CD4-positive, CD25-positive, alpha-beta regulatory T cell (primary cell): Measurements from ENCODE around the gene MCCC2. TPM values are rescaled to one million over a fixed set of nuclear protein-coding genes. Genes with fewer than 3 reads are reported as not detected.
"Not testable (repeated sequence)": the region's sequence is repeated elsewhere in the genome, so short reads cannot be mapped to it uniquely, and the experiment has no call there.

Experiments used
- ATAC-seq, 2 donors: fragments of 150-1000 bp; cut with Tn5 transposase; one replicate each; pipeline ENCODE4 v1.10.0; 2021; ENCODE audit warnings: low read depth in 2 of 2, moderate number of reproducible peaks in 2 of 2, moderate library complexity in 1 of 2
- DNase-seq, 3 donors: peaks; one replicate each; pipeline versions ENCODE4 v3.0.0 to v3.0.0-alpha.2; 2012 to 2022; ENCODE audit warnings: mixed read lengths in 1 of 3
- H3K27ac ChIP-seq: one replicate; pipeline ENCODE4 v1.7.0; 2013; ENCODE audit warnings: mild to moderate bottlenecking, low read length; ENCODE audit not compliant: insufficient read depth, poor library complexity, severe bottlenecking
- H3K27me3 ChIP-seq: one replicate; pipeline ENCODE4 v1.7.0; 2013; ENCODE audit warnings: low read length; ENCODE audit not compliant: control insufficient read depth, insufficient read depth
- H3K36me3 ChIP-seq: one replicate; pipeline ENCODE4 v1.7.0; 2013; ENCODE audit warnings: mild to moderate bottlenecking, low read length, moderate library complexity; ENCODE audit not compliant: control insufficient read depth, insufficient read depth
- H3K4me1 ChIP-seq: 2 replicates; pipeline ENCODE4 v1.7.0; 2013; ENCODE audit warnings: mild to moderate bottlenecking, low read length; ENCODE audit not compliant: insufficient read depth, control insufficient read depth, poor library complexity, severe bottlenecking
- H3K4me3 ChIP-seq: one replicate; pipeline ENCODE4 v1.7.0; 2013; ENCODE audit warnings: low read depth, mild to moderate bottlenecking, low read length, moderate library complexity
- H3K9me3 ChIP-seq, 2 experiments: 1 replicate in 1 of 2; 2 replicates in 1 of 2; pipeline ENCODE4 v1.7.0; 2013; ENCODE audit warnings: low read length in 2 of 2, mild to moderate bottlenecking in 1 of 2, moderate library complexity in 1 of 2; ENCODE audit not compliant: control insufficient read depth in 2 of 2
- H3K27ac Mint-ChIP-seq, 3 donors: one replicate each; pipeline ENCODE4 v1.8.0; 2020 to 2022; ENCODE audit warnings: mild to moderate bottlenecking in 3 of 3, mixed read lengths in 3 of 3, moderate library complexity in 2 of 3
- H3K27me3 Mint-ChIP-seq: one replicate; pipeline ENCODE4 v1.8.0; 2022; ENCODE audit warnings: mild to moderate bottlenecking, mixed read lengths
- H3K36me3 Mint-ChIP-seq: one replicate; pipeline ENCODE4 v1.8.0; 2020; ENCODE audit warnings: mixed read lengths
- H3K4me1 Mint-ChIP-seq, 4 donors: one replicate each; pipeline ENCODE4 v1.8.0; 2020 to 2022; ENCODE audit warnings: mixed read lengths in 4 of 4, mild to moderate bottlenecking in 1 of 4
- H3K4me3 Mint-ChIP-seq, 4 donors: one replicate each; pipeline ENCODE4 v1.8.0; 2020 to 2022; ENCODE audit warnings: mild to moderate bottlenecking in 4 of 4, mixed read lengths in 4 of 4, moderate library complexity in 3 of 4
- H3K9me3 Mint-ChIP-seq, 7 donors: one replicate each; pipeline ENCODE4 v1.8.0; 2020 to 2022; ENCODE audit warnings: mixed read lengths in 7 of 7, mild to moderate bottlenecking in 3 of 7, moderate library complexity in 2 of 7
- polyA plus RNA-seq, 4 donors: library from polyadenylated mRNA; unstranded; fragments of 300-500 nt; fragmentation: Illumina TruSeq; gene quantifications; one replicate each; pipeline ENCODE4 v1.2.3, GENCODE V29; 2021
- total RNA-seq: library from RNA; stranded (reverse); gene quantifications from one replicate; pipeline ENCODE4 v1.2.3, GENCODE V29; 2022

MCCC2 gene
- total RNA-seq (30.9 TPM), polyA plus RNA-seq (10 to 100 TPM; 26.7 to 45.8 (median 30.7) TPM)

GRCh38 chr5:71586941-71587765 lies at the start of gene MCCC2:
Gene MCCC2, plus strand, starts transcription at chr5:71587340. Its CDS starts 86 bp downstream, at chr5:71587426.
- peaks cover 42% of the 10 kb centered on the region for H3K4me1 ChIP-seq
- peak within 1 kb of the TSS; percentile 87 to 98 (median 96) for H3K4me3 Mint-ChIP-seq
- H3K9me3 ChIP-seq = no peaks in the 10 kb centered on the region
- H3K27ac Mint-ChIP-seq = peak within 1 kb of the TSS; percentile 95 to 99 (median 99)
- H3K4me1 Mint-ChIP-seq = peaks cover 15 to 49% (median 30%) of the 10 kb centered on the region in 4 donors
- H3K36me3 Mint-ChIP-seq = peaks cover 10% of the 10 kb centered on the region
- H3K27me3 Mint-ChIP-seq = no peaks in the 10 kb centered on the region
- H3K27ac ChIP-seq = peak within 1 kb of the TSS; percentile 92
- ATAC-seq (peak; percentile 100), DNase-seq (peak; percentile 93 to 98 (median 95))
- no peaks in the 10 kb centered on the region for H3K27me3 ChIP-seq
- H3K36me3 ChIP-seq = no peaks in the 10 kb centered on the region
- no peaks in the 10 kb centered on the region for H3K9me3 Mint-ChIP-seq
- H3K4me3 ChIP-seq = peak within 1 kb of the TSS; percentile 98

- H3K27ac Mint-ChIP-seq = peak overlapping the region in 2 of 3 donors; percentile 54
Measured at GRCh38 chr5:71537687-71538086, 49.5 kb upstream of the MCCC2 start.

GRCh38 chr5:71550885-71551284 lies 36.3 kb upstream of the MCCC2 start:
- H3K36me3 Mint-ChIP-seq = peaks cover 42% of the 10 kb centered on the region
- not testable (repeated sequence) for H3K4me3 Mint-ChIP-seq, H3K9me3 ChIP-seq, DNase-seq, H3K27ac Mint-ChIP-seq, H3K4me1 ChIP-seq, H3K4me3 ChIP-seq, H3K9me3 Mint-ChIP-seq, H3K27ac ChIP-seq, ATAC-seq, H3K27me3 ChIP-seq, H3K27me3 Mint-ChIP-seq
- peaks cover 0 to 14% (median 8%) of the 10 kb centered on the region in 4 donors for H3K4me1 Mint-ChIP-seq
- H3K36me3 ChIP-seq = peaks cover 69% of the 10 kb centered on the region

More at GRCh38 chr5:71537687-71538086, 49.5 kb upstream of the MCCC2 start:
- Histone ChIP-seq H3K4me3 (no peak overlapping the region), H3K36me3 (peaks cover 42% of the 10 kb centered on the region), H3K9me3 (no peaks in the 10 kb centered on the region), H3K27ac (no peak overlapping the region), H3K4me1 (no peaks in the 10 kb centered on the region), H3K27me3 (no peaks in the 10 kb centered on the region)
- no peak for ATAC-seq
- H3K27me3 Mint-ChIP-seq = no peaks in the 10 kb centered on the region
- H3K4me1 Mint-ChIP-seq = peaks cover 16 to 22% (median 18%) of the 10 kb centered on the region in 4 donors
- peaks cover 53% of the 10 kb centered on the region for H3K36me3 Mint-ChIP-seq
- H3K9me3 Mint-ChIP-seq = no peaks in the 10 kb centered on the region
- DNase-seq = no peak
- H3K4me3 Mint-ChIP-seq = no peak overlapping the region

GRCh38 chr5:71551582-71551981 lies 35.6 kb upstream of the MCCC2 start:
- not testable (repeated sequence) for H3K27ac ChIP-seq, H3K27ac Mint-ChIP-seq, H3K4me1 ChIP-seq, H3K27me3 Mint-ChIP-seq, DNase-seq, H3K4me3 Mint-ChIP-seq, H3K9me3 Mint-ChIP-seq, H3K4me3 ChIP-seq, H3K9me3 ChIP-seq, H3K27me3 ChIP-seq, ATAC-seq
- Mint-ChIP-seq H3K36me3 (peaks cover 42% of the 10 kb centered on the region), H3K4me1 (peaks cover 0 to 14% (median 8%) of the 10 kb centered on the region in 4 donors)
- H3K36me3 ChIP-seq = peaks cover 66% of the 10 kb centered on the region

- not testable (repeated sequence) for DNase-seq, ATAC-seq, H3K27ac ChIP-seq, H3K27me3 Mint-ChIP-seq, H3K4me3 ChIP-seq, H3K27me3 ChIP-seq, H3K27ac Mint-ChIP-seq, H3K4me1 ChIP-seq, H3K4me3 Mint-ChIP-seq, H3K9me3 ChIP-seq, H3K9me3 Mint-ChIP-seq
- peaks cover 40% of the 10 kb centered on the region for H3K36me3 Mint-ChIP-seq
- peaks cover 0 to 14% (median 8%) of the 10 kb centered on the region in 4 donors for H3K4me1 Mint-ChIP-seq
- H3K36me3 ChIP-seq = peaks cover 67% of the 10 kb centered on the region
Measured at GRCh38 chr5:71552026-71552749, 35.0 kb upstream of the MCCC2 start.

GRCh38 chr5:71563161-71563560 lies 24.0 kb upstream of the MCCC2 start:
- Mint-ChIP-seq H3K4me1 (peaks cover 0 to 5% (median 0%) of the 10 kb centered on the region in 4 donors), H3K9me3 (no peaks in the 10 kb centered on the region), H3K4me3 (no peak overlapping the region), H3K36me3 (peaks cover 11% of the 10 kb centered on the region), H3K27me3 (no peaks in the 10 kb centered on the region), H3K27ac (peak overlapping the region in 1 of 3 donors; percentile 31)
- no peaks in the 10 kb centered on the region for H3K4me1 ChIP-seq
- DNase-seq (no peak), ATAC-seq (no peak)
- H3K27me3 ChIP-seq = no peaks in the 10 kb centered on the region
- H3K27ac ChIP-seq = no peak overlapping the region
- no peaks in the 10 kb centered on the region for H3K9me3 ChIP-seq
- peaks cover 60% of the 10 kb centered on the region for H3K36me3 ChIP-seq
- H3K4me3 ChIP-seq = no peak overlapping the region

GRCh38 chr5:71564895-71565294 lies 22.2 kb upstream of the MCCC2 start:
- peaks cover 51% of the 10 kb centered on the region for H3K36me3 ChIP-seq
- H3K27ac Mint-ChIP-seq = peak overlapping the region in 2 of 3 donors; percentile 17 to 65
- no peak for DNase-seq

More at GRCh38 chr5:71564895-71565294, 22.2 kb upstream of the MCCC2 start:
- no peaks in the 10 kb centered on the region for H3K27me3 ChIP-seq
- H3K36me3 Mint-ChIP-seq = peaks cover 9% of the 10 kb centered on the region
- H3K27ac ChIP-seq = no peak overlapping the region
- no peaks in the 10 kb centered on the region for H3K27me3 Mint-ChIP-seq
- no peaks in the 10 kb centered on the region for H3K9me3 Mint-ChIP-seq
- H3K4me3 ChIP-seq = no peak overlapping the region
- no peaks in the 10 kb centered on the region for H3K4me1 ChIP-seq
- no peak overlapping the region for H3K4me3 Mint-ChIP-seq
- peaks cover 0 to 5% (median 0%) of the 10 kb centered on the region in 4 donors for H3K4me1 Mint-ChIP-seq
- ATAC-seq = no peak
- no peaks in the 10 kb centered on the region for H3K9me3 ChIP-seq
